Right lobe of liver (tissue), 6 donors: ENCODE data around the gene LIN52. TPM values are rescaled to one million over a fixed set of nuclear protein-coding genes. Genes with fewer than 3 reads are reported as not detected.
A peak's percentile ranks its signal among the peaks of the same experiment; 100 is the strongest.

ENCODE experiments used
- ATAC-seq, 4 donors: fragments of 200-7000 bp; cut with Tn5 transposase; one replicate each; pipeline ENCODE4 v1.9.1; 2020; ENCODE audit warnings: mild to moderate bottlenecking in 4 of 4, moderate library complexity in 4 of 4
- DNase-seq, 3 donors: peaks; one replicate each; pipeline ENCODE4 v3.0.0-alpha.2; 2020
- H3K27ac ChIP-seq, 3 donors: fragments of 200-600 bp; one replicate each; pipeline ENCODE4 v1.8.0; 2022
- H3K27me3 ChIP-seq, 2 donors: fragments of 200-600 bp; one replicate each; pipeline ENCODE4 v1.8.0; 2022
- H3K36me3 ChIP-seq, 4 donors: fragments of 200-600 bp; sonication (generic) in 1 of 4; one replicate each; pipeline versions ENCODE4 v1.5.1 to v1.8.0; 2017 to 2022; ENCODE audit warnings: control low read depth in 1 of 4
- H3K4me1 ChIP-seq, 4 donors: fragments of 200-600 bp; sonication (generic) in 1 of 4; one replicate each; pipeline versions ENCODE4 v1.5.1 to v1.8.0; 2017 to 2022; ENCODE audit warnings: control low read depth in 1 of 4
- H3K4me3 ChIP-seq, 3 donors: fragments of 200-600 bp; one replicate each; pipeline ENCODE4 v1.8.0; 2022
- H3K9me3 ChIP-seq, 4 donors: fragments of 200-600 bp; sonication (generic) in 1 of 4; one replicate each; pipeline versions ENCODE4 v1.5.1 to v1.8.0; 2017 to 2022; ENCODE audit warnings: control low read depth in 1 of 4
- CTCF ChIP-seq, 4 donors: fragments of 200-600 bp in 3 of 4; fragments of 450-650 bp in 1 of 4; IDR thresholded peaks; one replicate each; pipeline versions ENCODE4 v1.5.1 to v1.8.0; 2016 to 2022; ENCODE audit warnings: antibody characterized with exemption in 4 of 4, mild to moderate bottlenecking in 2 of 4
- POLR2A ChIP-seq: fragments of 450-650 bp; IDR thresholded peaks from one replicate; pipeline ENCODE4 v1.6.1; 2017; ENCODE audit warnings: antibody characterized with exemption, mild to moderate bottlenecking
- WGBS: methylation state at CpG from one replicate; pipeline ENCODE4 v1.1.6; 2018; ENCODE audit warnings: low coverage, low lambda C conversion rate; ENCODE audit not compliant: insufficient coverage; ENCODE audit errors: missing lambda C conversion rate; 5-methylcytosine and 5-hydroxymethylcytosine counted together
- intact Hi-C, 2 donors: fragments of 100-400 bp; cut with DNase I; formaldehyde crosslinking; loops; one replicate each; pipeline versions ENCODE4 v1.11.2 to v1.14.1; 2022
- total RNA-seq, 6 experiments: library from RNA; depleted of rRNA in 2 of 6; stranded (reverse); fragments of >200 nt in 2 of 6; fragmentation: NEBNext Ultra II Directional in 3 of 6; extraction: Animal tissue kit (Norgen Biotek cat#: 25700) in 3 of 6; gene quantifications; one replicate each; pipeline versions ENCODE4 v1.1.0 to v1.2.4, GENCODE V29; 2016 to 2023
- donor health status: DM: no; HTN: yes; CAD: no.
- donor health status: DM: no; HTN: no; CAD: no.
- donor health status: DM: no; HTN: no; CAD: no.
- donor health status: DM: no; HTN: yes; CAD: no.
- donor health status: DM: no; HTN: yes; CAD: no.

LIN52 gene
- total RNA-seq, 6 experiments from 2014 or later: 2.3 to 59.5 (median 4.8) TPM

GRCh38 chr14:74223016-74223415, 138.3 kb downstream of the LIN52 start:
- DNase-seq: no peak

GRCh38 chr14:74231784-74232183, 147.0 kb downstream of the LIN52 start:
- H3K36me3 ChIP-seq: no peaks in the 10 kb centered on the region
- H3K9me3 ChIP-seq: no peaks in the 10 kb centered on the region
- H3K27ac ChIP-seq: no peak overlapping the region
- H3K4me1 ChIP-seq: no peaks in the 10 kb centered on the region
- intact Hi-C loops: no loop called here
- no peak overlapping the region for H3K4me3 ChIP-seq
- no peaks in the 10 kb centered on the region for H3K27me3 ChIP-seq
- 48% methylated on average over 6 of the region's 8 CpGs for WGBS
- TF ChIP-seq CTCF (IDR thresholded peaks at IDR 0.05): no peak
- TF ChIP-seq POLR2A: no peak
- ATAC-seq (no peak), DNase-seq (no peak)

More at GRCh38 chr14:74223016-74223415, 138.3 kb downstream of the LIN52 start:
- Histone ChIP-seq H3K9me3 (no peaks in the 10 kb centered on the region), H3K4me1 (no peaks in the 10 kb centered on the region), H3K27me3 (no peaks in the 10 kb centered on the region), H3K27ac (no peak overlapping the region), H3K36me3 (no peaks in the 10 kb centered on the region), H3K4me3 (no peak overlapping the region)
- TF ChIP-seq POLR2A: no peak
- intact Hi-C loops: no loop called here
- 68% methylated on average over 5 of the region's 6 CpGs for WGBS
- no peak for ATAC-seq

GRCh38 chr14:74235017-74235416, 150.3 kb downstream of the LIN52 start:
- Histone ChIP-seq H3K9me3 (no peaks in the 10 kb centered on the region), H3K36me3 (no peaks in the 10 kb centered on the region), H3K27me3 (peaks cover 0 to 10% of the 10 kb centered on the region in 2 donors), H3K4me1 (peaks cover 0 to 2% (median under 1%) of the 10 kb centered on the region in 4 donors), H3K27ac (no peak overlapping the region), H3K4me3 (no peak overlapping the region)
- ATAC-seq: no peak
- no peak for TF ChIP-seq CTCF (IDR thresholded peaks at IDR 0.05)
- TF ChIP-seq POLR2A: no peak
- 69% methylated on average over 4 of the region's 4 CpGs for WGBS
- intact Hi-C loops: no loop called here
- no peak for DNase-seq

GRCh38 chr14:74237441-74237840, 152.7 kb downstream of the LIN52 start:
- Histone ChIP-seq H3K4me3 (no peak overlapping the region), H3K9me3 (no peaks in the 10 kb centered on the region), H3K4me1 (peaks cover 0 to 23% (median 9%) of the 10 kb centered on the region in 4 donors), H3K27ac (no peak overlapping the region), H3K36me3 (no peaks in the 10 kb centered on the region), H3K27me3 (peaks cover 20 to 23% of the 10 kb centered on the region in 2 donors)
- intact Hi-C loops: no loop called here
- TF ChIP-seq CTCF (IDR thresholded peaks at IDR 0.05) (no peak), POLR2A (no peak)
- DNase-seq (no peak), ATAC-seq (no peak)
- 55% methylated on average over 3 of the region's 4 CpGs for WGBS

- Histone ChIP-seq H3K4me1 (peaks cover 0 to 23% (median 9%) of the 10 kb centered on the region in 4 donors), H3K27me3 (peaks cover 23 to 30% of the 10 kb centered on the region in 2 donors), H3K27ac (no peak within 1 kb of the TSS), H3K36me3 (no peaks in the 10 kb centered on the region), H3K4me3 (peak within 1 kb of the TSS in 1 of 3 donors; percentile 13), H3K9me3 (no peaks in the 10 kb centered on the region)
- no peak for TF ChIP-seq CTCF (IDR thresholded peaks at IDR 0.05)
- TF ChIP-seq POLR2A: no peak
- intact Hi-C loops: no loop called here
- ATAC-seq (no peak), DNase-seq (no peak)
- 15% methylated on average over 16 of the region's 40 CpGs for WGBS
Observed at GRCh38 chr14:74238974-74239847, 154.5 kb downstream of the LIN52 start, which contains the start of gene VSX2. TSS of gene VSX2 (plus strand) at chr14:74239449. CDS start at chr14:74239562, 113 bp downstream.
